IPS-20b (cell line): ENCODE measurements around the gene ZNF532.

Experiments
- H3K27ac ChIP-seq: one replicate; pipeline ENCODE4 v1.5.1; 2013; ENCODE audit warnings: low read length
- H3K27me3 ChIP-seq: 2 replicates; pipeline ENCODE4 v1.6.1; 2013; ENCODE audit warnings: mild to moderate bottlenecking, low read length, inconsistent platforms; ENCODE audit not compliant: insufficient read depth
- H3K36me3 ChIP-seq: 2 replicates; pipeline ENCODE4 v1.6.1; 2013; ENCODE audit warnings: low read depth, mild to moderate bottlenecking, inconsistent platforms, low read length, moderate library complexity; ENCODE audit not compliant: insufficient read depth
- H3K4me1 ChIP-seq: 2 replicates; pipeline ENCODE4 v1.6.1; 2013; ENCODE audit warnings: mild to moderate bottlenecking, control low read depth, inconsistent platforms, low read length, moderate library complexity; ENCODE audit not compliant: insufficient read depth
- H3K4me3 ChIP-seq: 2 replicates; pipeline ENCODE4 v1.5.1; 2013; ENCODE audit warnings: mild to moderate bottlenecking, low read length, inconsistent platforms
- H3K9ac ChIP-seq: 2 replicates; pipeline ENCODE4 v1.6.1; 2013; ENCODE audit warnings: low read depth, mild to moderate bottlenecking, inconsistent platforms, low read length, moderate library complexity
- H3K9me3 ChIP-seq: 2 replicates; pipeline ENCODE4 v1.6.1; 2013; ENCODE audit warnings: mild to moderate bottlenecking, low read depth, low read length, inconsistent platforms; ENCODE audit not compliant: insufficient read depth

ZNF532 gene

DNA sequence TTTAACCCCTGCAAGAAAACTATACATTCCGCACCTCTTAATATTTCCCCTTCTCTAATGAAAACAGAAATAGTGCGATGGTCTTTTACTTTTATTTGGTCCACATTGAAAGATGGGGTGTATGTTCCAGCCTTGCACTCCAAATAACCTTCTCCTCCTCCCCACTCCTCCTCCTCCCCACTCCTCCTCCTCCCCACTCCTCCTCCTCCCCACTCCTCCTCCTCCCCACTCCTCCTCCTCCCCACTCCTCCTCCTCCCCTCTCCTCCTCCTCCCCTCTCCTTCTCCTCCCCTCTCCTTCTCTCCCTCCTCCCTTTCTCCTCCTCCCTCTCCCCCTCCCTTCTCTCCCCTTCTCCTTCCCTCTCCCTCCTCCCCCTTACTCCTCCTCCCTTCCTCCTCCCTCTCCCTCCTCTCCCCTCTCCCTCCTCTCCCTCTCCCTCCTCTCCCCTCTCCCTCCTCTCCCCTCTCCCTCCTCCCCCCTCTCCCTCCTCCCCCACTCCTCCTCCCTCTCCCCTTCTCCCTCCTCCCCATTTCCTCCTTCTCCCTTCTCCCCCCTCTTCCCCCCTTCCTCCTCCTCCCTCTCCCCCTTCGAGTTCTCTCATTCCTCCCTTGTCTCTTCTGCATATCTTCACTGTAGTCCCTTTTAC lies 70.4 kb downstream of the ZNF532 start:
- no peak overlapping the region for H3K9ac ChIP-seq
- H3K36me3 ChIP-seq = peaks cover 75% of the 10 kb centered on the region
- no peaks in the 10 kb centered on the region for H3K9me3 ChIP-seq
- H3K4me1 ChIP-seq = no peaks in the 10 kb centered on the region; the same call in 1 of the 2 replicates
- no peak overlapping the region for H3K27ac ChIP-seq
- H3K4me3 ChIP-seq = no peak overlapping the region
- no peaks in the 10 kb centered on the region for H3K27me3 ChIP-seq

DNA sequence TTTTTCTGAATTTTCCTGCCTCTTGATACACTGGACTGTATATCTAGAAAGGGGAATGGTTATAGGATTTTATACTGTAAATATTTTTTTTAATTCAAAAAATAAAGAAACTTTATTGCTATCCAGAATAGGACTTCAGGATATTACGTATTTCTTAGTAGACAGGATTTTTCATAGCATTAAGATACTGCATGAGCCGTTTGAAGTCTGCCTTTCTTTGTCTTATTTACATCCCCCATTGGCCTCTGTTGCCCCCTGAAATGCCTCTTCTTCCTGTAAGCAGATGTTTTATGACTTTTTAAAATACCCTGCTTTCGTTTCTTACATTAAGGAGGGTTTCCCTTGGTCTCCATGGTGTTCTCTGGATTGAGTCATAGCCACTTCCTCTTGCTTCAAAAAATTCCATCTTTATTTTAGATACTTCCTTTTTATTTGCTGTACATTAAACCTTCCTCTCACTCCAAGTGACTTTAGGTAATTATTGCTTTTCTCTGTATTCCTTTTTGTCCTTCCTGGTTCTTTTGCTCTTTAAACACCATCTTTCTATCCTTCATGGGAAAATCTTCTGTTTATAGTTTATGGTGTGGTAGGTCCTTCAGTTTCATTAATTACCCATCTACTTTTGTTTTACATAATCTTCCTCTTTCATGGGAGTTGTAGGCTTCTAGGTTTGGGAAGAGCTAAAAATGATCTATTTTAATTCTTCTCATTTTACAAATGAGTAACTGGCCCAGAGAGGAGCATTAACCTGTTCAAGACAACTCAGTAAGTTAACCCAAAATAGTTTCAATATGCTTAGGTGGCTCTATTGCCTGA lies 72.6 kb downstream of the ZNF532 start:
- Histone ChIP-seq H3K4me1 (no peaks in the 10 kb centered on the region), H3K9ac (no peak overlapping the region), H3K9me3 (no peaks in the 10 kb centered on the region), H3K27me3 (no peaks in the 10 kb centered on the region), H3K4me3 (no peak overlapping the region), H3K27ac (no peak overlapping the region), H3K36me3 (peaks cover 81% of the 10 kb centered on the region)

DNA sequence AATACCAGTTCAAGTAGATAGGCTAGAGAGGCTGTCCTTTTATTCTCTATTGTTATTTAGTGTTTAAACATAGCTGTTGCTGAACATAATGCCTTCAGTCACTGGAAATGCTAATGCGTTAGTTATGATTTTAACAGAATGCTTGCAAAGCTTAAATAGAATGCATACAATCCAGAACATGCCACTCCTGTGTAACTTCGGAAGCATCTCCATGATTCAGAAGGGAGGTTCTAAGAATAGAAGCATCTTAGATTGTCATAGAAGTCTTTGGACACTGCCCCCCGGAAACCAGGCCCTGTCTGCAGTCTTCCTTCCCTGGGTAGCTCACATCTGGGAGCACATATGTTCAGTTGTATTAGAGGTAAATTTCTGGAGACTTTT lies 73.2 kb downstream of the ZNF532 start:
- no peaks in the 10 kb centered on the region for H3K4me1 ChIP-seq
- H3K27ac ChIP-seq = no peak overlapping the region
- H3K27me3 ChIP-seq = no peaks in the 10 kb centered on the region
- peaks cover 85% of the 10 kb centered on the region for H3K36me3 ChIP-seq
- no peak overlapping the region for H3K4me3 ChIP-seq
- no peaks in the 10 kb centered on the region for H3K9me3 ChIP-seq
- no peak overlapping the region for H3K9ac ChIP-seq

DNA sequence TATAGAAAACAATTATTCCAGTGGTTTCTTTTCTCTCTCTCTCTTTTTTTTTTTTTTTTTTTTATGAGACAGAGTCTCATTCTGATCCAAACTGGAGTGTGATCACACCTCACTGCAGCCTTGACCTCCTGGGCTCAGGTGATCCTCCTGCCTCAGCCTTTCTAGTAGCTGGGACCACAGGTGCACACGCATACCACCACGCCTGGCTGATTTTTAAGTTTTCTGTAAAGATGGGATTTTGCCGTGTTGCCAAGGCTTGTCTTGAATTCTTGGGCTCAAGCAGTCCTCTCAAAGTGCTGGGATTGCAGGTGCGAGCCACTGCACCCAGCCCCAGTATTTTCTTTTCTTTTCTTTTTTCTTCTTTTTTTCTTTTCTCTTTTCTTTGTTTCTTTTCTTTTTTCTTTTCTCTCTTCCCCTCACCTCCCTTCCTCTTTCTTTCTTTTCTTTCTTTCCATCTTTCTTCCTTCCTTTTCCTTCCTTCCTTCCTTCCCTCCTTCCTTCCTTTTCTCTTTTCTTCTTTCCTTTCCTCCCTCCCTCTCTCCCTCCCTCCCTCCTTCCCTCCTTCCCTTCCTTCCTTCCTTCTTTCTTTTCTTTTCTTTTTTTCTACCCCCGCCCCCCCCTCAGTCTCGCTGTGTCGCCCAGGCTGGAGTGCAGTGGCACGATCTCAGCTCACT lies 76.9 kb downstream of the ZNF532 start:
- Histone ChIP-seq H3K4me3 (no peak overlapping the region), H3K9ac (no peak overlapping the region), H3K36me3 (peaks cover 92% of the 10 kb centered on the region), H3K27ac (no peak overlapping the region), H3K9me3 (no peaks in the 10 kb centered on the region), H3K4me1 (peaks cover 8% of the 10 kb centered on the region; the same call in 1 of the 2 replicates), H3K27me3 (no peaks in the 10 kb centered on the region)

DNA sequence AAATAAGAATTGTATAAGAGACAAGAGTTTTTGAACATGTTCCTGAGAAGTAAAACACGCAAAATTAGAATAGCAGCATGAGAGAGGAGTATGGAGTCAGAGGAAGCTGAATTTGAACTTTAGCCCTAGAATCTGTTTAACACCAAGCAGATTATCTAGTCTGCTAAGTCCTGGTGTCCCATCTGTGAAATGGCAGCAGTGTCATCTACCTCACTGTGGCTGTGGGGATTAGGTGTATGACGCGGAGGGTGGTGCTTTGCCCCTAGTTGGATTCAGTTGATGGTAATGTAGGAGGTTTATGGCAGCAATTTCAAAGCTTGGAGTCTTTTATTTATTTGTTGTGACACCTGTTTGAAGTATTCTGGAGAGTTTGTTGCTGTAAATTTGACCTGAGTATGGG lies 79.2 kb downstream of the ZNF532 start:
- H3K4me1 ChIP-seq = peaks cover 8% of the 10 kb centered on the region; the same call in 1 of the 2 replicates
- H3K36me3 ChIP-seq = peaks cover 92% of the 10 kb centered on the region
- no peaks in the 10 kb centered on the region for H3K9me3 ChIP-seq
- H3K4me3 ChIP-seq = no peak overlapping the region
- H3K9ac ChIP-seq = no peak overlapping the region
- no peaks in the 10 kb centered on the region for H3K27me3 ChIP-seq
- H3K27ac ChIP-seq = no peak overlapping the region

DNA sequence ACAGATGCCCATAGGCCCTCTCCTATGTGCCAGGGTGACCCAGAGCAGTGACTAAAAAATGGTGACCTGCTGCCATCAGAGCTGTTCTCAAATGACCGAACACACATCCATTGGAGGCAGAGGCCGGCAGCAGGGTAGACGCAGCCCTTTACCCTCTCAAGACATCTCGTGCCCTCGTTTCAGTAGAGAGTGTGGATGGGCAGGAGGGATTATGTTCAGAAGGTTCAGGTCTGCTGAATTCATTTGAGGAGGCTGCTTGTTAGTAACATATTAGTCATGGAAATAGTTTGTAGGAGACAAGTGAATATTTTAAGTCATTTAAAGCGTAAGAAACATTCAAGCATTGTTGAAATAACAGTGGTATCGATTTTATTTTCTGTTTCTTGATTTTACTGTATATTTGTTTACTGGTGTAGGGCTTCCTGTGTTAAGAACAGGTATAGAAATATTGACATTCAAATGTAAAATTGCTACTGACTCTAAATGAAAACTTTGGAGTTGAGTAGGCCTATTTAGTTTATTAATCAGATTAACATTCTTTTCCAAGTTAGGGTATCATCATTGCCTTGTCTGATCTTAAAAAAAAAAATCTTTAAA lies 82.6 kb downstream of the ZNF532 start:
- no peak overlapping the region for H3K27ac ChIP-seq
- H3K4me1 ChIP-seq = peaks cover 8% of the 10 kb centered on the region; the same call in 1 of the 2 replicates
- H3K27me3 ChIP-seq = no peaks in the 10 kb centered on the region
- H3K36me3 ChIP-seq = peaks cover 96% of the 10 kb centered on the region
- no peak overlapping the region for H3K4me3 ChIP-seq
- H3K9ac ChIP-seq = no peak overlapping the region
- H3K9me3 ChIP-seq = no peaks in the 10 kb centered on the region

DNA sequence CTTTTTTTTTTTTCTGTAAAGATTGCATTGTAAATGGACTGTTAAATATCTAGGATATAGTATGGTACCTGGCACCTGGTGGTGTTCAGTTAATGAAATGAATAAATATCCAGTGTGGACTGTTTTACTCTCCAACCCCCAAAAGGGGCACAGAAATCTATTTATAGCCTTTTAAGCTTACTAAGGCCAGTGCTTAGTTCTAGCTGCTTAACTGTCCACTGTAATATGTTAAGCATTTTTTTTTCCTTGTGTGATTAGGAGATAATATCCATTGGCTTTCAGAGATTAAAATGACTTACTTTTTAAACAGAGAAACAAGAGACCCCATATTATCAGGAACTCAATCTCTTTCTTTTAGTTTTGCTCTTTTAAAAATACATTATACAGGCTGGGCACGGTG lies 84.4 kb downstream of the ZNF532 start:
- no peaks in the 10 kb centered on the region for H3K27me3 ChIP-seq
- H3K9me3 ChIP-seq = no peaks in the 10 kb centered on the region
- no peak overlapping the region for H3K9ac ChIP-seq
- H3K27ac ChIP-seq = no peak overlapping the region
- H3K36me3 ChIP-seq = peaks cover 99% of the 10 kb centered on the region
- H3K4me3 ChIP-seq = no peak overlapping the region
- peaks cover 4% of the 10 kb centered on the region; the same call in 1 of the 2 replicates for H3K4me1 ChIP-seq

DNA sequence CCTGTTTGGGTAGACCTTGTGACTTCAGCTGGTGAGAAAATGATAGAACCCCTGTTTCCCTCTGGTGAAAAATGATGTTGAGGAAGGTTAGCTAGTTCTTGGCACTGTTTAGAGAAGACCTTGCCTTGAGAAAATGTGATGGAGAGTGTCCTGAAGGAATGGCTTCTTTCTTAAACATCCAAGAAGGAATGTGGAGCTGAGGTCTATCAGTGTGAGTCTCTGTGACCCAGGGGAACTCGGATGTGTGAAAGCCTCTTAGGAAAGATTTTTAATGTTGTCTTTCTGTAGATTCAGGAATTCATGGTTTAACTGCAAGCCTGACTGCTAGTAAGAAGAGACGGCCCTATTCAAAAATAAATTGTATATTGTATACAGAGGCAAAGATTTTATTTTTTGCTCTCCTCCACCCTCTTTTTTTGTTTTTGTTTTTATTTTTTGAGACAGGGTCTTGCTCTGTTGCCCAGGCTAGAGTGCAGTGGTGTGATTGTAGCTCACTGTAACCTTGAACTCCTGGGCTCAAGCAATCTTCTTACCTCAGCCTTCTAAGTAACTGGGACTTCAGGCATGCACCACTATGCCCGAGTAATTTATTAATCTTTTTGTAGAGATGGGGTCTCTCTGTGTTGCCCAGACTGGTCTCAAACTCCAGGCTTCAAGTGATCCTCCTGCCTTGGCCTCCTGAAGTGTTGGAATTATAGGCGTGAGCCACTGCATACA lies 87.5 kb downstream of the ZNF532 start:
- H3K4me3 ChIP-seq = no peak overlapping the region
- H3K27ac ChIP-seq = no peak overlapping the region
- no peaks in the 10 kb centered on the region for H3K9me3 ChIP-seq
- peaks cover 99% of the 10 kb centered on the region for H3K36me3 ChIP-seq
- no peak overlapping the region for H3K9ac ChIP-seq
- no peaks in the 10 kb centered on the region for H3K4me1 ChIP-seq
- no peaks in the 10 kb centered on the region for H3K27me3 ChIP-seq

DNA sequence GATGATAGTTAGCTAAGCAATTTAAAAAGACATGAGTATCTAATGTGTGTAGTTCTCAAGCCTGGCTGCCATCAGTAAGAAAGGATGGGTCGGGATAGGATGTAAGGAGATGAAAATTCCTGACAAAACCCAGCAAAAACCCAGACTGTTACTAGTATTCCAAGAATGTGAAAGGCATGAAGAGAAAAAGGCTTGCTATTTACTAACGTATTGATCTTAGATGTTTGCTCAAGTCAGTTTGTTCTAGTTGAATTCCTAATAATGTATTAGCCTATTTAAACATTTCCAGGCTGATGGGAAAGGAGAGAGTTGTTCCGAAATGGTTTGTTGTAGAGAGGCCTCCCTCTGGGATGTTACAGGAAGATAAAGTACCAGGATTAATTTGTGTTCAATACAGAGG lies 88.2 kb downstream of the ZNF532 start:
- H3K27me3 ChIP-seq = no peaks in the 10 kb centered on the region
- H3K4me1 ChIP-seq = no peaks in the 10 kb centered on the region
- no peaks in the 10 kb centered on the region for H3K9me3 ChIP-seq
- H3K27ac ChIP-seq = no peak overlapping the region
- H3K9ac ChIP-seq = no peak overlapping the region
- H3K36me3 ChIP-seq = peaks cover 98% of the 10 kb centered on the region
- H3K4me3 ChIP-seq = no peak overlapping the region

DNA sequence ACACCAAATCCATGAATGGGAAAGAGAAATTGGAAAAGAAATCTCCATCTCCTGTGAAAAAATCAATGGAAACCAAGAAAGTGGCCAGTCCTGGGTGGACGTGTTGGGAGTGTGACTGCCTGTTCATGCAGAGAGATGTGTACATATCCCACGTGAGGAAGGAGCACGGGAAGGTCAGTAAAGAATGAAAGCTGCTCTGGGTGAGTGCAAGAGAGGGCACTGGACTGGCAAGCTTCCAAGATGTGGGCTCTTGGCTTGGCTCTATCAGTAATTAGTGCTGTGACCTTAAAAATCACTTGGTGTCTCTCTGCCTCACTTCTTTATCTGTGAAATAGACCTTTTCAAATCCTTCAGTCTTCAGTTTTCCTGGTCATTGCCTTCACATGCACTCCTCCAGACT lies 89.0 kb downstream of the ZNF532 start:
- H3K27me3 ChIP-seq = no peaks in the 10 kb centered on the region
- H3K9me3 ChIP-seq = no peaks in the 10 kb centered on the region
- H3K27ac ChIP-seq = no peak overlapping the region
- H3K9ac ChIP-seq = no peak overlapping the region
- H3K36me3 ChIP-seq = peaks cover 98% of the 10 kb centered on the region
- H3K4me3 ChIP-seq = no peak overlapping the region
- H3K4me1 ChIP-seq = no peaks in the 10 kb centered on the region

DNA sequence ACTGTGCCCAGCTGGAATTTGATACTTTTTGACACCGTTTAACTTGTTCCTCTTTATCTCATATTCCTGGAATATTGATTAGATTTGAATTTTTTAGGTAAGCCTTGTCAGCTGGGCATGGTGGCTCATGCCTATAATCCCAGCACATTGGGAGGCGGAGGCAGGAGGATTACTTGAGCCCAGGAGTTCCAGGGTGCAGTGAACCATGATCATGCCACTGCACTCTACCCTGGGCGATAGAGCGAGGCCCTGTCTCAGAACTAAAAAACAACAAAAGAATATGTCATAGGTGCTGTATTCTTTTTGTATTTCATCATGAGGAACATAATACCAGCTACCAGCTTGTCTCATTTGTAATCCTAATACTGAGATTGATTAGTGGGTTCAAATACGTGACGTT lies 90.3 kb downstream of the ZNF532 start:
- H3K4me3 ChIP-seq = no peak overlapping the region
- H3K27ac ChIP-seq = no peak overlapping the region
- H3K27me3 ChIP-seq = no peaks in the 10 kb centered on the region
- peaks cover 98% of the 10 kb centered on the region for H3K36me3 ChIP-seq
- H3K9ac ChIP-seq = no peak overlapping the region
- H3K4me1 ChIP-seq = no peaks in the 10 kb centered on the region
- H3K9me3 ChIP-seq = no peaks in the 10 kb centered on the region
